Femur (tissue), 1 donor: ENCODE results near the gene RBL1.
"Not testable (repeated sequence)": the region's sequence is repeated elsewhere in the genome, so short reads cannot be mapped to it uniquely, and the experiment has no call there.

Source experiments
- DNase-seq: peaks from one replicate; pipeline ENCODE4 v3.0.0-alpha.2; 2017

RBL1 gene

GRCh38 chr20:37075932-37076685 is 19.7 kb downstream of the RBL1 start:
- no peak for DNase-seq

GRCh38 chr20:37072293-37073196 is 23.3 kb downstream of the RBL1 start:
- no peak for DNase-seq

GRCh38 chr20:37071481-37071911 is 24.3 kb downstream of the RBL1 start:
- DNase-seq: no peak

- DNase-seq: not testable (repeated sequence)
Observed at GRCh38 chr20:37069563-37069962, 26.2 kb downstream of the RBL1 start.

- no peak for DNase-seq
Observed at GRCh38 chr20:37066168-37066567, 29.6 kb downstream of the RBL1 start.

- no peak for DNase-seq
Observed at GRCh38 chr20:37055276-37055675, 40.5 kb downstream of the RBL1 start.

- DNase-seq: no peak
Observed at GRCh38 chr20:37053230-37053950, 42.4 kb downstream of the RBL1 start.

- DNase-seq: no peak
Observed at GRCh38 chr20:37042986-37043972, 52.5 kb downstream of the RBL1 start.

GRCh38 chr20:37039366-37039765 is 56.4 kb downstream of the RBL1 start:
- DNase-seq: not testable (repeated sequence)

GRCh38 chr20:37032077-37032476 is 63.7 kb downstream of the RBL1 start:
- no peak for DNase-seq

GRCh38 chr20:37020636-37021035 is 75.2 kb downstream of the RBL1 start:
- no peak for DNase-seq

- DNase-seq: not testable (repeated sequence)
Observed at GRCh38 chr20:37012631-37013030, 83.2 kb downstream of the RBL1 start.

GRCh38 chr20:37011858-37012257 is 83.9 kb downstream of the RBL1 start:
- DNase-seq: not testable (repeated sequence)

- no peak for DNase-seq
Observed at GRCh38 chr20:37011147-37011546, 84.7 kb downstream of the RBL1 start.

- no peak for DNase-seq
Observed at GRCh38 chr20:37007898-37008649, 87.7 kb downstream of the RBL1 start.

GRCh38 chr20:37005062-37005942 is 90.5 kb downstream of the RBL1 start:
- not testable (repeated sequence) for DNase-seq

- DNase-seq: not testable (repeated sequence)
Observed at GRCh38 chr20:37001634-37002033, 94.2 kb downstream of the RBL1 start.

- not testable (repeated sequence) for DNase-seq
Observed at GRCh38 chr20:37000171-37000570, 95.6 kb downstream of the RBL1 start.

- no peak for DNase-seq
Observed at GRCh38 chr20:36998652-36999051, 97.1 kb downstream of the RBL1 start.

- no peak for DNase-seq
Observed at GRCh38 chr20:36997121-36997520, 98.7 kb downstream of the RBL1 start.
